OCI-LY3 (cell line): ENCODE results near the gene PLBD2.
A peak's percentile ranks its signal among the peaks of the same experiment; 100 is the strongest.

Experiments used
- H2AFZ ChIP-seq: fragments of 200-600, 300-600 bp; shearing (Covaris generic); 2 replicates; pipeline ENCODE4 v1.6.0; 2014; ENCODE audit warnings: antibody characterized with exemption, low read depth, low read length
- H3K27ac ChIP-seq: fragments of 200-600, 300-600 bp; sonication (generic); 2 replicates; pipeline ENCODE4 v1.5.1; 2014; ENCODE audit warnings: mild to moderate bottlenecking, low read length, moderate library complexity, mixed read lengths
- H3K27me3 ChIP-seq: fragments of 200-600, 300-600 bp; sonication (generic); 2 replicates; pipeline ENCODE4 v1.6.1; 2014; ENCODE audit warnings: low read depth, low read length, mixed read lengths
- H3K36me3 ChIP-seq: fragments of 200-600, 300-600 bp; sonication (generic); replicated peaks from 2 replicates; pipeline ENCODE3; 2014; ENCODE audit warnings: low read depth, low read length, mixed read lengths
- H3K4me1 ChIP-seq: fragments of 300-600, 200-600 bp; sonication (generic); 2 replicates; pipeline ENCODE4 v1.6.1; 2014; ENCODE audit warnings: low read length, mixed read lengths
- H3K4me2 ChIP-seq: fragments of 200-600, 300-600 bp; sonication (generic); 2 replicates; pipeline ENCODE4 v1.6.1; 2014; ENCODE audit warnings: low read length, mixed read lengths
- H3K4me3 ChIP-seq: fragments of 300-600, 200-600 bp; sonication (generic); 2 replicates; pipeline ENCODE4 v1.5.1; 2014; ENCODE audit warnings: antibody characterized with exemption, mild to moderate bottlenecking, low read length, moderate library complexity
- H3K79me2 ChIP-seq: fragments of 300-600, 200-600 bp; shearing (Covaris generic); 2 replicates; pipeline ENCODE4 v1.6.1; 2014; ENCODE audit warnings: mild to moderate bottlenecking, low read length, mixed read lengths
- H3K9ac ChIP-seq: fragments of 300-600, 200-600 bp; shearing (Covaris generic); 2 replicates; pipeline ENCODE4 v1.6.0; 2014; ENCODE audit warnings: mild to moderate bottlenecking, low read length, moderate library complexity
- H3K9me3 ChIP-seq: fragments of 200-600, 300-600 bp; shearing (Covaris generic); 2 replicates; pipeline ENCODE4 v1.6.1; 2014; ENCODE audit warnings: low read length, mixed read lengths; ENCODE audit not compliant: insufficient read depth
- H4K20me1 ChIP-seq: fragments of 200-600, 300-600 bp; sonication (generic); 2 replicates; pipeline ENCODE4 v1.6.1; 2016; ENCODE audit warnings: low read length, mixed read lengths; ENCODE audit not compliant: insufficient read depth
- EZH2phosphoT487 ChIP-seq: fragments of 200-600 bp; shearing (Covaris generic); IDR thresholded peaks from 2 replicates; pipeline ENCODE4 v1.6.1; 2018; ENCODE audit warnings: antibody characterized with exemption, mixed run types, low read depth
- TF ChIP-seq, protein P1 (sequence below): fragments of 200-600, 300-600 bp; sonication (generic); IDR thresholded peaks from 2 replicates; pipeline ENCODE4 v1.5.1; 2014; ENCODE audit warnings: antibody characterized with exemption, low read length, low read depth

The PLBD2 gene

GRCh38 chr12:113316155-113316554, 42.2 kb upstream of the PLBD2 start:
- H3K27me3 ChIP-seq, result no peaks in the 10 kb centered on the region
- peaks cover 3% of the 10 kb centered on the region for H3K36me3 ChIP-seq

DNA sequence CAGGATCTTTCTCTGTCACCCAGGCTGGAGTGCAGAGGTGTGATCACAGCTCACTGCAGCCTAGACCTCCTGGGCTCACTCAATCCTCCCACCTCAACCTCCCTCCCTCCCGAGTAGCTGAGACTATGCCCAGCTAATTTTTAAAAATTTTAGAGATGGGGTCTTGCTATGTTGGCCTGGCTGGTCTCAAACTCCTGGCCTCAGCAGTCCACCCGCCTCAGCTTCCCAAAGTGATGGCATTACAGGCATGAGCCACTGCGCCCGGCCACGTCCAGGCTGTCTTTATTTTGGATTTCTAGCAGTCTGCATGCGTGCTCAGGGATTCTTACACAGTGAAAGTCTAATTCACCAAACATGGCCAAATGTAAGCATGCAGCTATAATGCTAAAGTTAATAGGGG, 41.3 kb upstream of the PLBD2 start:
- no peak overlapping the region for H3K4me3 ChIP-seq
- no peak for TF ChIP-seq EZH2phosphoT487
- TF ChIP-seq, protein P1, sequence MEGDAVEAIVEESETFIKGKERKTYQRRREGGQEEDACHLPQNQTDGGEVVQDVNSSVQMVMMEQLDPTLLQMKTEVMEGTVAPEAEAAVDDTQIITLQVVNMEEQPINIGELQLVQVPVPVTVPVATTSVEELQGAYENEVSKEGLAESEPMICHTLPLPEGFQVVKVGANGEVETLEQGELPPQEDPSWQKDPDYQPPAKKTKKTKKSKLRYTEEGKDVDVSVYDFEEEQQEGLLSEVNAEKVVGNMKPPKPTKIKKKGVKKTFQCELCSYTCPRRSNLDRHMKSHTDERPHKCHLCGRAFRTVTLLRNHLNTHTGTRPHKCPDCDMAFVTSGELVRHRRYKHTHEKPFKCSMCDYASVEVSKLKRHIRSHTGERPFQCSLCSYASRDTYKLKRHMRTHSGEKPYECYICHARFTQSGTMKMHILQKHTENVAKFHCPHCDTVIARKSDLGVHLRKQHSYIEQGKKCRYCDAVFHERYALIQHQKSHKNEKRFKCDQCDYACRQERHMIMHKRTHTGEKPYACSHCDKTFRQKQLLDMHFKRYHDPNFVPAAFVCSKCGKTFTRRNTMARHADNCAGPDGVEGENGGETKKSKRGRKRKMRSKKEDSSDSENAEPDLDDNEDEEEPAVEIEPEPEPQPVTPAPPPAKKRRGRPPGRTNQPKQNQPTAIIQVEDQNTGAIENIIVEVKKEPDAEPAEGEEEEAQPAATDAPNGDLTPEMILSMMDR, result no peak
- H3K27me3 ChIP-seq, result no peaks in the 10 kb centered on the region
- no peaks in the 10 kb centered on the region for H3K79me2 ChIP-seq
- no peak overlapping the region for H3K27ac ChIP-seq
- H2AFZ ChIP-seq, result no peak overlapping the region
- no peaks in the 10 kb centered on the region for H4K20me1 ChIP-seq
- H3K9ac ChIP-seq, result no peak overlapping the region
- no peak overlapping the region for H3K4me2 ChIP-seq
- H3K9me3 ChIP-seq, result no peaks in the 10 kb centered on the region
- H3K4me1 ChIP-seq, result no peaks in the 10 kb centered on the region
- H3K36me3 ChIP-seq, result peaks cover 3% of the 10 kb centered on the region

More at GRCh38 chr12:113316155-113316554, 42.2 kb upstream of the PLBD2 start:
- no peak overlapping the region for H3K4me3 ChIP-seq
- TF ChIP-seq EZH2phosphoT487, result no peak
- TF ChIP-seq, protein P1, result peak; percentile 33
- no peaks in the 10 kb centered on the region for H3K4me1 ChIP-seq
- no peak overlapping the region for H3K9ac ChIP-seq
- no peaks in the 10 kb centered on the region for H4K20me1 ChIP-seq
- H3K79me2 ChIP-seq, result no peaks in the 10 kb centered on the region
- H2AFZ ChIP-seq, result no peak overlapping the region
- H3K27ac ChIP-seq, result no peak overlapping the region
- no peaks in the 10 kb centered on the region for H3K9me3 ChIP-seq
- H3K4me2 ChIP-seq, result no peak overlapping the region

GRCh38 chr12:113318046-113318656, 40.2 kb upstream of the PLBD2 start:
- Histone ChIP-seq H3K9ac (no peak overlapping the region), H3K4me1 (no peaks in the 10 kb centered on the region), H3K4me3 (no peak overlapping the region), H3K79me2 (no peaks in the 10 kb centered on the region), H3K9me3 (no peaks in the 10 kb centered on the region), H4K20me1 (no peaks in the 10 kb centered on the region), H3K4me2 (no peak overlapping the region), H2AFZ (no peak overlapping the region), H3K27ac (no peak overlapping the region), H3K27me3 (no peaks in the 10 kb centered on the region), H3K36me3 (peaks cover 3% of the 10 kb centered on the region)
- TF ChIP-seq, protein P1, result no peak
- TF ChIP-seq EZH2phosphoT487, result no peak

GRCh38 chr12:113318900-113319628, 39.3 kb upstream of the PLBD2 start:
- peaks cover 3% of the 10 kb centered on the region for H3K36me3 ChIP-seq
- no peak overlapping the region for H3K9ac ChIP-seq
- H3K4me3 ChIP-seq, result no peak overlapping the region
- H3K27me3 ChIP-seq, result no peaks in the 10 kb centered on the region
- TF ChIP-seq, protein P1, result no peak
- TF ChIP-seq EZH2phosphoT487, result no peak
- H3K27ac ChIP-seq, result no peak overlapping the region
- H3K4me1 ChIP-seq, result no peaks in the 10 kb centered on the region
- H3K79me2 ChIP-seq, result no peaks in the 10 kb centered on the region
- no peaks in the 10 kb centered on the region for H3K9me3 ChIP-seq
- no peaks in the 10 kb centered on the region for H4K20me1 ChIP-seq
- H2AFZ ChIP-seq, result no peak overlapping the region
- H3K4me2 ChIP-seq, result no peak overlapping the region
